A673 (cell line): Measurements from ENCODE around the gene HELZ2. TPM values are rescaled to one million over a fixed set of nuclear protein-coding genes. Genes with fewer than 3 reads are reported as not detected.
A peak's percentile ranks its signal among the peaks of the same experiment; 100 is the strongest.

Source experiments
- BruUV-seq: library from RNA; stranded (reverse); fragments of 400-500 nt; replicated peaks from 2 replicates; lab custom pipeline; 2021; lab: Mats Ljungman, UMichigan
- CTCF ChIA-PET: fragments of 300-600 bp; sonication (Branson Sonifier 250); formaldehyde crosslinking; loops from one replicate; lab custom pipeline; 2022; ENCODE audit warnings: antibody characterized with exemption; lab: Charles Lee
- POLR2A ChIA-PET: fragments of 300-600 bp; sonication (Branson Sonifier 250); formaldehyde crosslinking; loops from one replicate; lab custom pipeline; 2022; ENCODE audit warnings: antibody characterized with exemption; ENCODE audit not compliant: low non-redundant PET; lab: Charles Lee
- DNase-seq: peaks from one replicate; pipeline ENCODE4 v3.0.0-alpha.2; 2015; ENCODE audit warnings: low spot score
- H3K27ac ChIP-seq: fragments of 200-600 bp; sonication (generic); 2 replicates; pipeline ENCODE4 v1.5.1; 2016; ENCODE audit warnings: mixed run types, low read depth, mild to moderate bottlenecking, mixed read lengths, antibody characterized with exemption, low read length; ENCODE audit not compliant: poor library complexity, severe bottlenecking
- H3K27me3 ChIP-seq: fragments of 200-600 bp; sonication (generic); replicated peaks from 2 replicates; pipeline ENCODE4 v1.6.1; 2017; ENCODE audit warnings: mixed run types, low read depth, mild to moderate bottlenecking, mixed read lengths, antibody characterized with exemption, low read length; ENCODE audit not compliant: insufficient read depth, poor library complexity
- H3K36me3 ChIP-seq: fragments of 200-600 bp; sonication (generic); 2 replicates; pipeline ENCODE4 v1.6.1; 2016; ENCODE audit warnings: mixed run types, mild to moderate bottlenecking, mixed read lengths, antibody characterized with exemption, low read length; ENCODE audit not compliant: insufficient read depth, poor library complexity, severe bottlenecking
- H3K4me1 ChIP-seq: fragments of 200-600 bp; sonication (generic); 2 replicates; pipeline ENCODE4 v1.6.1; 2017; ENCODE audit warnings: mixed run types, mild to moderate bottlenecking, mixed read lengths, antibody characterized with exemption, low read length; ENCODE audit not compliant: insufficient read depth, poor library complexity, severe bottlenecking
- H3K4me3 ChIP-seq: fragments of 200-600 bp; sonication (generic); 2 replicates; pipeline ENCODE4 v1.5.1; 2016; ENCODE audit warnings: low read depth, mixed run types, mild to moderate bottlenecking, mixed read lengths, low read length; ENCODE audit not compliant: poor library complexity, severe bottlenecking
- H3K9me3 ChIP-seq: fragments of 200-600 bp; sonication (generic); 2 replicates; pipeline ENCODE4 v1.6.1; 2016; ENCODE audit warnings: mixed run types, low read depth, mild to moderate bottlenecking, mixed read lengths, antibody characterized with exemption, low read length; ENCODE audit not compliant: poor library complexity, severe bottlenecking
- EZH2 ChIP-seq: fragments of 200-600 bp; sonication (generic); IDR thresholded peaks from 2 replicates; pipeline ENCODE4 v1.6.1; 2017; ENCODE audit warnings: borderline replicate concordance, low read depth, mild to moderate bottlenecking, mixed read lengths, antibody characterized with exemption, low read length; ENCODE audit not compliant: poor library complexity, severe bottlenecking
- intact Hi-C: fragments of 100-400 bp; cut with micrococcal nuclease; formaldehyde crosslinking; loops from one replicate; pipeline ENCODE4 v1.10.0; 2022; ENCODE audit not compliant: unreplicated experiment
- total RNA-seq: library from RNA; stranded (reverse); gene quantifications from 2 replicates; pipeline ENCODE4 v1.2.3, GENCODE V29; 2021
- TF ChIP-seq, protein P1 (sequence below): fragments of 300-800, 200-600 bp; sonication (generic); conservative IDR thresholded peaks from 2 replicates; pipeline ENCODE4 v1.5.1; 2017; ENCODE audit warnings: low read depth, mild to moderate bottlenecking, antibody characterized with exemption, low read length, moderate library complexity, mixed read lengths

HELZ2 gene
- total RNA-seq, 1 experiment from 2014 or later, result 21.0 TPM

DNA sequence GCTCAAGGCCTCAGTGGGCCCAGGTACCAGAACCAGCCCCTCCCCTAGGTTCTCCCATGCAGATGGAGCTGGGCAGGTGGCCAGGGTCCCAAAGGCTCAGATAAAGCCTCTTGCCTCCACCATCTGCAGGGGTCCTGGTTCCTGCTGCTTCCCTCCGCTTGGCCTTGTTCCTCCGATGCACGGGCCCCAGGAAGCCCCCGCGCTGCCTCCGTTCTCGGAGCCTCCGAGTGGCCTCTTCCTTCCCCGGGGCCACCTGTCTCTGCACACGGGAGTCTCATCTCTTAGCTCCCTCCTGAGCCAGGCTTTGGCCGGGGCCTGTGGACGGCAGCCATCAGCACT is 35.0 kb downstream of the HELZ2 start:
- TF ChIP-seq EZH2, result no peak
- TF ChIP-seq, protein P1, sequence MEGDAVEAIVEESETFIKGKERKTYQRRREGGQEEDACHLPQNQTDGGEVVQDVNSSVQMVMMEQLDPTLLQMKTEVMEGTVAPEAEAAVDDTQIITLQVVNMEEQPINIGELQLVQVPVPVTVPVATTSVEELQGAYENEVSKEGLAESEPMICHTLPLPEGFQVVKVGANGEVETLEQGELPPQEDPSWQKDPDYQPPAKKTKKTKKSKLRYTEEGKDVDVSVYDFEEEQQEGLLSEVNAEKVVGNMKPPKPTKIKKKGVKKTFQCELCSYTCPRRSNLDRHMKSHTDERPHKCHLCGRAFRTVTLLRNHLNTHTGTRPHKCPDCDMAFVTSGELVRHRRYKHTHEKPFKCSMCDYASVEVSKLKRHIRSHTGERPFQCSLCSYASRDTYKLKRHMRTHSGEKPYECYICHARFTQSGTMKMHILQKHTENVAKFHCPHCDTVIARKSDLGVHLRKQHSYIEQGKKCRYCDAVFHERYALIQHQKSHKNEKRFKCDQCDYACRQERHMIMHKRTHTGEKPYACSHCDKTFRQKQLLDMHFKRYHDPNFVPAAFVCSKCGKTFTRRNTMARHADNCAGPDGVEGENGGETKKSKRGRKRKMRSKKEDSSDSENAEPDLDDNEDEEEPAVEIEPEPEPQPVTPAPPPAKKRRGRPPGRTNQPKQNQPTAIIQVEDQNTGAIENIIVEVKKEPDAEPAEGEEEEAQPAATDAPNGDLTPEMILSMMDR, result no peak
- no peaks in the 10 kb centered on the region for H3K36me3 ChIP-seq
- no peaks in the 10 kb centered on the region for H3K9me3 ChIP-seq
- no peak overlapping the region for H3K27ac ChIP-seq
- CTCF ChIA-PET, result no interaction called here
- intact Hi-C loops, result loop anchor here (5.0 kb wide), 3 partner anchors 248 to 583 kb away; partner anchors contain the start of gene SAMD10
- POLR2A ChIA-PET, result no interaction called here
- DNase-seq, result no peak
- no peaks in the 10 kb centered on the region for H3K27me3 ChIP-seq
- no peak overlapping the region for H3K4me3 ChIP-seq
- H3K4me1 ChIP-seq, result peaks cover 5% of the 10 kb centered on the region
- no TSS peak for BruUV-seq

DNA sequence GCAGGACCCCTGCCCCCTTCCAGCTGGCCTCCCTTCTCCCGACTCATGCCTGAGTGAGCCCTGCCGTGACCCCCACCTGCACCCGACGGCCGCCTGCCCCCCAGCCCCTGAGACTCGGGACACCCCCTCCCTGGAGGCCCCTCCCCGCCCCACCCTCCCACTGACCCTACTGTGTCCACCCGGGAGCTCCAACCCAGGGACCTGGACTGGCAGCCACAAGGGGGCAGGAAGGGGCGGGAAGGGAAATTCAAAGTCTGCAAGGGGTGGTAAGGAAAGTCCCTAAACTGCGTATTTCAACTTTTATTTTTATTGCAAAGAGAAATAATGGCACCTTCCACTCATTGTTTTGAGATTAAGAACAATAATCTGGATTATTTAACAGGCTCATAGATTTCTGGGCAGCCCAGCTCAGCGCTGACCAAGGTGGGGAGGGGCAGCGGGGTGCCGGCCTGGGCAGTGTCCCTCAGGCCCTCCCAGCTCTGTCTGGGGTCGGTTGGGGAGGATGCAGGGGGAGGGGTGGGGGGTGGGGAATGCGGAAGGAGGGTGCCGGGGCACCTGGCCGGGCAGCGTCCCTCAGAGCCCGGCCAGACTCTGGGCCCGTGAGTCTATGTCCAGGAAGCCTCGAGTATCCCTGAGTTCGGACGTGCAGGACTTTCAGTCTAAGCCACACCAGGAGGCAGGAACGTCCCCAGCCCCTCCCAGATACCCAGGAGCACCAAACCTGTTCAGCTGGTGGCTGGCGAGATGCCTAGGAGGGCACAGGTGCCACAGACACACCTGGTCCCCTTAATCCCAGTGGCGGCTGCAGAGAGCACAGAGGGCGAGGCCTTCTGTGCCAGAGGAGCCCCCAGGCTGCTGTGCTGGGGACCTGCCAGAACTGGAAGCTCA is 35.6 kb downstream of the HELZ2 start:
- no peak for DNase-seq
- BruUV-seq, result no TSS peak
- H3K36me3 ChIP-seq, result no peaks in the 10 kb centered on the region
- H3K27me3 ChIP-seq, result no peaks in the 10 kb centered on the region
- intact Hi-C loops, result loop anchor here (5.0 kb wide), 3 partner anchors 249 to 584 kb away; partner anchors contain the start of gene SAMD10
- no peak for TF ChIP-seq EZH2
- TF ChIP-seq, protein P1, result no peak
- CTCF ChIA-PET, result interaction anchor here (0.9 to 1.0 kb wide), 2 partner anchors 36 to 435 kb away, joined by 3 to 6 read pairs; partner anchors contain the start of gene HELZ2
- peaks cover 5% of the 10 kb centered on the region for H3K4me1 ChIP-seq
- H3K9me3 ChIP-seq, result no peaks in the 10 kb centered on the region
- no peak overlapping the region for H3K27ac ChIP-seq
- POLR2A ChIA-PET, result no interaction called here
- H3K4me3 ChIP-seq, result no peak overlapping the region

DNA sequence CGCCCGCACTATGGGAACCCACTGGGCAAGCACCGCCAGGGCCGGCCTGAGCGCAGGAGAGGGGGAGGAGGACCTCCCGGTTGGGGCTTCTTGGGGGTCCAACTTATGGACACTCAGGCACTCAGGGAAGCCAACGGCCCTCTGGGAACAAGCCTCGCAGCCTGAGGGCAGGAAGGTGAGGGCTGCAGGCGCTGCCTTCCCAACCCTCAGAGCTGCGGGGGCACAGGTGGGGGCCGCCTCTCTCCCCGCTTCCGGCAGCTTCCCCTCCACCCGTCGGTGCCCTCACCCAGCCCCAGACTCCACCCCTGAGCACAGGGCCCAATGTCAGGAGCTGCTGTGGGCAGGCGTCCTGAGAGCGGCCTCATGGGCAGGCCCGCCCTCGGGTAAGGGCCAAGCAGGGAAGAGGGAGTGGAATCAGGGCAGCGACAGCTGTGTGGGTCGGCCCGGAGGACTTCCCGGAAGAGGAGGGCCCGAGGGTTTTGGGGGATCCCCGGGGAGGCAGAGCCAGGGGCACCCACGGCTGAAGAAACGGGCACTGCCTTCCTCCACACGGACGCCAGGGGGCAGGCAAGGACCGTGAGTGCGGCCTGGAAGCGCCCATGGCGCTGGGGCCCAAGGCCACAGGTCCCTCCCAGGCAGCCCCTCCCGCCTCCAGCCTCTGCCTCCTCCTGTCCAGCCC is 36.4 kb downstream of the HELZ2 start:
- Histone ChIP-seq H3K4me3 (peak overlapping the region; percentile 18), H3K27ac (no peak overlapping the region), H3K4me1 (peaks cover 5% of the 10 kb centered on the region), H3K9me3 (no peaks in the 10 kb centered on the region), H3K27me3 (no peaks in the 10 kb centered on the region), H3K36me3 (no peaks in the 10 kb centered on the region)
- peak; percentile 85 for DNase-seq
- intact Hi-C loops, result loop anchor here (5.0 kb wide), 3 partner anchors 250 to 585 kb away; partner anchors contain the start of gene SAMD10
- ChIA-PET CTCF (interaction anchor here (0.9 to 1.0 kb wide), 2 partner anchors 36 to 436 kb away, joined by 3 to 6 read pairs; partner anchors contain the start of gene HELZ2), POLR2A (no interaction called here)
- TF ChIP-seq EZH2, result no peak
- TF ChIP-seq, protein P1, result peak; percentile 93
- BruUV-seq, result no TSS peak
